Heart left ventricle (tissue), 16 donors: ENCODE data around the gene SPINK4. TPM values are rescaled to one million over a fixed set of nuclear protein-coding genes. Genes with fewer than 3 reads are reported as not detected.
A peak's percentile ranks its signal among the peaks of the same experiment; 100 is the strongest.

ENCODE experiments used
- ATAC-seq, 4 donors: fragments of 200-7000 bp; cut with Tn5 transposase; one replicate each; pipeline ENCODE4 v1.9.1; 2020 to 2022; ENCODE audit warnings: moderate library complexity in 4 of 4, mild to moderate bottlenecking in 3 of 4, moderate number of reproducible peaks in 1 of 4
- DNase-seq, 5 donors: peaks; one replicate each; pipeline ENCODE4 v3.0.0-alpha.2; 2020
- H3K27ac ChIP-seq, 12 donors: fragments of 200-600 bp; sonication (generic) in 4 of 12; one replicate each; pipeline versions ENCODE4 v1.5.0 to v1.8.0; 2016 to 2022; ENCODE audit warnings: mild to moderate bottlenecking in 2 of 12
- H3K27me3 ChIP-seq, 9 donors: fragments of 200-600 bp; sonication (generic) in 2 of 9; one replicate each; pipeline versions ENCODE4 v1.5.1 to v1.8.0; 2016 to 2022; ENCODE audit warnings: mild to moderate bottlenecking in 3 of 9
- H3K36me3 ChIP-seq, 9 donors: fragments of 200-600 bp; sonication (generic) in 2 of 9; one replicate each; pipeline versions ENCODE4 v1.5.0 to v1.8.0; 2018 to 2022; ENCODE audit warnings: mild to moderate bottlenecking in 2 of 9
- H3K4me1 ChIP-seq, 12 donors: fragments of 200-600 bp; sonication (generic) in 4 of 12; one replicate each; pipeline versions ENCODE4 v1.5.0 to v1.8.0; 2016 to 2022; ENCODE audit warnings: mild to moderate bottlenecking in 3 of 12
- H3K4me3 ChIP-seq, 12 donors: fragments of 200-600 bp; sonication (generic) in 4 of 12; one replicate each; pipeline versions ENCODE4 v1.5.0 to v1.8.0; 2017 to 2022; ENCODE audit warnings: mild to moderate bottlenecking in 9 of 12, moderate library complexity in 4 of 12
- H3K9me3 ChIP-seq, 12 donors: fragments of 200-600 bp; sonication (generic) in 4 of 12; one replicate each; pipeline versions ENCODE4 v1.5.0 to v1.8.0; 2016 to 2022; ENCODE audit warnings: mild to moderate bottlenecking in 1 of 12
- CTCF ChIP-seq, 12 donors: fragments of 200-600 bp; sonication (generic) in 4 of 12; IDR thresholded peaks; one replicate each; pipeline versions ENCODE4 v1.5.0 to v1.8.0; 2018 to 2022; ENCODE audit warnings: antibody characterized with exemption in 12 of 12, mild to moderate bottlenecking in 5 of 12
- POLR2A ChIP-seq, 2 donors: fragments of 450-650 bp; IDR thresholded peaks; one replicate each; pipeline ENCODE4 v1.6.1; 2017; ENCODE audit warnings: antibody characterized with exemption in 2 of 2, mild to moderate bottlenecking in 2 of 2, moderate library complexity in 2 of 2
- WGBS, 4 donors: extraction: QIAGEN DNeasy Blood & Tissue Kit in 2 of 4; methylation state at CpG; one replicate each; pipeline versions ENCODE4 v1.1.5 to v1.1.7; 2013 to 2018; 5-methylcytosine and 5-hydroxymethylcytosine counted together
- intact Hi-C, 10 donors: fragments of 100-400 bp; cut with DNase I; formaldehyde crosslinking; loops; one replicate each; pipeline versions ENCODE4 v1.11.1 to v1.14.2; 2022
- polyA plus RNA-seq, 2 donors: library from polyadenylated mRNA; stranded (reverse); fragments of 200-250 nt; gene quantifications; one replicate each; pipeline ENCODE4 v1.2.3, GENCODE V29; 2013
- total RNA-seq, 9 donors: library from RNA; depleted of rRNA in 2 of 9; stranded (reverse); fragments of >200 nt in 2 of 9; fragmentation: NEBNext Ultra II Directional in 3 of 9; extraction: Animal tissue kit (Norgen Biotek cat#: 25700) in 3 of 9; gene quantifications; one replicate each; pipeline versions ENCODE4 v1.1.0 to v1.2.4, GENCODE V29; 2016 to 2023
- donor health status: ischemic (EF 13 %, LVEDD 7.1; RV severe dilation, severe dysfunction).
- donor health status: healthy with polysubstance abuse.
- donor health status: DM: no; HTN: yes; CAD: no.
- donor health status: DM: no; HTN: no; CAD: no.
- donor health status: ischemic (EF 25% LVEDD 6.9; RV normal size, moderate dysfunction).
- donor health status: ischemic (EF 25% LVEDD 5.7; RV mildly dilated, moderate dysfunction).
- donor health status: healthy.
- donor health status: DM: yes; HTN: yes; CAD: no.
- donor health status: ischemic (EF 35%, LVEDD 5.7; RV mildly dilated, moderate dysfunction).
- donor health status: nonischemic (EF 11% LVEDD 7.7; RV severe dilation, severe dysfunction).
- donor health status: DM: yes; HTN: yes; CAD: no.
- donor health status: PGD.
- donor health status: ischemic (EF 29% LVEDD 5.4; RV normal size, mild dysfunction).
- donor health status: nonischemic (EF 23%, LVEDD 6.1; RV moderate dilation, normal function).

SPINK4 gene
- total and polyA plus RNA-seq, 11 donors = not detected

- Histone ChIP-seq H3K27ac (peak overlapping the region in 3 of 12 donors; percentile 13 to 85 (median 37)), H3K27me3 (no peaks in the 10 kb centered on the region), H3K36me3 (no peaks in the 10 kb centered on the region), H3K9me3 (no peaks in the 10 kb centered on the region), H3K4me3 (no peak overlapping the region), H3K4me1 (peaks cover 0 to 19% (median 3%) of the 10 kb centered on the region in 12 donors)
- ATAC-seq = peak in 3 of 4 donors; percentile 38 to 63 (median 58)
- TF ChIP-seq POLR2A (IDR thresholded peaks at IDR 0.05) = no peak
- no peak for TF ChIP-seq CTCF (IDR thresholded peaks at IDR 0.05)
- WGBS, 4 donors = 83 to 89% (median 87%) methylated on average over 10 of the region's 10 CpGs
- intact Hi-C loops = loop anchor here in 6 of 10 donors (2.0 to 10.0 kb wide), 5 partner anchors 52 to 144 kb away; partner anchors contain the start of gene B4GALT1 (in 2 of the 6)
- peak in 3 of 5 donors; percentile 32 to 80 (median 66) for DNase-seq
These were observed 13.0 kb upstream of the SPINK4 start for GRCh38 chr9:33227008-33227398.

GRCh38 chr9:33227741-33228140, 12.2 kb upstream of the SPINK4 start:
- Histone ChIP-seq H3K9me3 (no peaks in the 10 kb centered on the region), H3K27me3 (no peaks in the 10 kb centered on the region), H3K4me1 (peaks cover 0 to 19% (median 3%) of the 10 kb centered on the region in 12 donors), H3K4me3 (no peak overlapping the region), H3K27ac (peak overlapping the region in 1 of 12 donors; percentile 85), H3K36me3 (no peaks in the 10 kb centered on the region)
- no peak for ATAC-seq
- 64 to 84% (median 80%) methylated on average over 8 of the region's 8 CpGs for WGBS, 4 donors
- no peak for TF ChIP-seq POLR2A (IDR thresholded peaks at IDR 0.05)
- TF ChIP-seq CTCF (IDR thresholded peaks at IDR 0.05) = no peak
- DNase-seq = no peak
- intact Hi-C loops = loop anchor here in 6 of 10 donors (2.0 to 10.0 kb wide), 5 partner anchors 53 to 145 kb away; partner anchors contain the start of gene B4GALT1 (in 2 of the 6)

GRCh38 chr9:33228606-33229005, 11.4 kb upstream of the SPINK4 start:
- intact Hi-C loops = loop anchor here in 6 of 10 donors (5.0 to 10.0 kb wide), 4 partner anchors 54 to 126 kb away; partner anchors contain the start of gene B4GALT1 (in 2 of the 6)
- Histone ChIP-seq H3K27ac (no peak overlapping the region), H3K36me3 (no peaks in the 10 kb centered on the region), H3K27me3 (no peaks in the 10 kb centered on the region), H3K4me1 (peaks cover 0 to 19% (median 3%) of the 10 kb centered on the region in 12 donors), H3K9me3 (no peaks in the 10 kb centered on the region), H3K4me3 (no peak overlapping the region)
- 52 to 73% (median 63%) methylated on average over 3 to 4 of the region's 4 CpGs for WGBS, 4 donors
- TF ChIP-seq POLR2A (IDR thresholded peaks at IDR 0.05) = no peak
- no peak for TF ChIP-seq CTCF (IDR thresholded peaks at IDR 0.05)
- peak in 1 of 5 donors; percentile 18 for DNase-seq
- ATAC-seq = no peak

GRCh38 chr9:33229359-33230114, 10.4 kb upstream of the SPINK4 start:
- Histone ChIP-seq H3K27me3 (no peaks in the 10 kb centered on the region), H3K4me1 (peaks cover 0 to 19% (median 3%) of the 10 kb centered on the region in 12 donors), H3K9me3 (no peaks in the 10 kb centered on the region), H3K36me3 (no peaks in the 10 kb centered on the region), H3K4me3 (no peak overlapping the region), H3K27ac (no peak overlapping the region)
- intact Hi-C loops = loop anchor here in 6 of 10 donors (5.0 to 10.0 kb wide), 5 partner anchors 55 to 137 kb away; partner anchors contain the start of gene B4GALT1 (in 2 of the 6)
- no peak for TF ChIP-seq CTCF (IDR thresholded peaks at IDR 0.05)
- no peak for TF ChIP-seq POLR2A (IDR thresholded peaks at IDR 0.05)
- ATAC-seq (peak in 1 of 4 donors; percentile 11), DNase-seq (no peak)
- 79 to 88% (median 83%) methylated on average over 8 to 9 of the region's 9 CpGs for WGBS, 4 donors
